WTC11 (cell line): ENCODE measurements around the gene CHAC1.

ENCODE experiments used
- CREM ChIP-seq: sonication (generic); formaldehyde crosslinking; IDR thresholded peaks from 2 replicates; pipeline ENCODE4 v1.8.1; 2022; ENCODE audit warnings: mild to moderate bottlenecking, missing genetic modification reagents, moderate library complexity
- TF ChIP-seq, protein P1 (sequence below): fragments of 200-600 bp; IDR thresholded peaks from 2 replicates; pipeline ENCODE4 v1.8.0; 2022; ENCODE audit warnings: antibody characterized with exemption
- TF ChIP-seq, protein P2 (sequence below): sonication (generic); formaldehyde crosslinking; IDR thresholded peaks from 2 replicates; pipeline ENCODE4 v1.8.0; 2022; ENCODE audit warnings: mild to moderate bottlenecking, missing genetic modification reagents

DNA sequence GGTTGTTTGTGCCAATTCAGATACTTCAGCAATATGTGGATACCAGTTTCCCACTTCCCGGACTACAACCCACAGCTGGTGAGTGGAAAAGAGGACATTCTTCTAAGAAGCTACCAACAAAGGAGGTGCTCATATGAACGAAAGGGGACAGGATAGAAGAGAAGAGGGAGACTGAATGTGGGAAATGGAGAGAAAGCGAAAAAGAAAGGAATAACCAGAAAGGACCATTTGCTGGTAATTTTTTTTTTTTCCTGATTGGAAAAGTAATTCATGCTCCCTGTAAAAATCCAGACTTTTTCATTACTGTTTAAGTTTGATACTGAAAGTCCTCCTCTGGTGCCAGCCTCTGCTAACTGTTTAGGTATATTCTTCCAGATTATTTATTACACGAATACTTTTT, 1.5 kb upstream of the CHAC1 start:
- TF ChIP-seq CREM (CRISPR knock-in tag) = no peak
- TF ChIP-seq, protein P1, sequence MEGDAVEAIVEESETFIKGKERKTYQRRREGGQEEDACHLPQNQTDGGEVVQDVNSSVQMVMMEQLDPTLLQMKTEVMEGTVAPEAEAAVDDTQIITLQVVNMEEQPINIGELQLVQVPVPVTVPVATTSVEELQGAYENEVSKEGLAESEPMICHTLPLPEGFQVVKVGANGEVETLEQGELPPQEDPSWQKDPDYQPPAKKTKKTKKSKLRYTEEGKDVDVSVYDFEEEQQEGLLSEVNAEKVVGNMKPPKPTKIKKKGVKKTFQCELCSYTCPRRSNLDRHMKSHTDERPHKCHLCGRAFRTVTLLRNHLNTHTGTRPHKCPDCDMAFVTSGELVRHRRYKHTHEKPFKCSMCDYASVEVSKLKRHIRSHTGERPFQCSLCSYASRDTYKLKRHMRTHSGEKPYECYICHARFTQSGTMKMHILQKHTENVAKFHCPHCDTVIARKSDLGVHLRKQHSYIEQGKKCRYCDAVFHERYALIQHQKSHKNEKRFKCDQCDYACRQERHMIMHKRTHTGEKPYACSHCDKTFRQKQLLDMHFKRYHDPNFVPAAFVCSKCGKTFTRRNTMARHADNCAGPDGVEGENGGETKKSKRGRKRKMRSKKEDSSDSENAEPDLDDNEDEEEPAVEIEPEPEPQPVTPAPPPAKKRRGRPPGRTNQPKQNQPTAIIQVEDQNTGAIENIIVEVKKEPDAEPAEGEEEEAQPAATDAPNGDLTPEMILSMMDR = no peak
- TF ChIP-seq, protein P2, sequence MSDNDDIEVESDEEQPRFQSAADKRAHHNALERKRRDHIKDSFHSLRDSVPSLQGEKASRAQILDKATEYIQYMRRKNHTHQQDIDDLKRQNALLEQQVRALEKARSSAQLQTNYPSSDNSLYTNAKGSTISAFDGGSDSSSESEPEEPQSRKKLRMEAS = no peak
